HAP-1 (cell line): Measurements from ENCODE around the gene POU3F1.

Experiments
- DNase-seq, 2 experiments: peaks; one replicate each; pipeline ENCODE4 v3.0.0-alpha.2; 2016 to 2020; ENCODE audit warnings: low spot score in 2 of 2
- H3K27me3 ChIP-seq: fragments of 250-450 bp; sonication (Bioruptor Pico); 2 replicates; pipeline ENCODE4 v1.5.1; 2020; ENCODE audit warnings: low read depth, mild to moderate bottlenecking, moderate library complexity
- H3K36me3 ChIP-seq: fragments of 250-450 bp; sonication (Bioruptor Pico); replicated peaks from 2 replicates; pipeline ENCODE4 v1.5.1; 2020; ENCODE audit warnings: mild to moderate bottlenecking
- H3K4me1 ChIP-seq: fragments of 250-450 bp; sonication (Bioruptor Pico); 2 replicates; pipeline ENCODE4 v1.5.1; 2020; ENCODE audit warnings: mild to moderate bottlenecking
- H3K4me3 ChIP-seq: fragments of 250-450 bp; sonication (Bioruptor Pico); 2 replicates; pipeline ENCODE4 v1.5.1; 2020; ENCODE audit warnings: mild to moderate bottlenecking, moderate library complexity
- H3K9me3 ChIP-seq: fragments of 250-450 bp; sonication (Bioruptor Pico); 2 replicates; pipeline ENCODE4 v1.5.1; 2020; ENCODE audit warnings: mild to moderate bottlenecking, moderate library complexity
- in situ Hi-C: fragments of 300-500 bp; cut with MboI; formaldehyde crosslinking; loops from 3 replicates; pipeline ENCODE4 v1.14.3; 2020; ENCODE audit warnings: low sequenced_read_pairs, inconsistent platforms, mixed read lengths

The POU3F1 gene

GRCh38 chr1:38022810-38023209, 23.8 kb downstream of the POU3F1 start:
- no peaks in the 10 kb centered on the region for H3K27me3 ChIP-seq
- in situ Hi-C loops = loop anchor here (10.0 kb wide), 1 partner anchor 462 kb away; no protein-coding TSS in a partner anchor
- DNase-seq = no peak
- peaks cover 76% of the 10 kb centered on the region for H3K36me3 ChIP-seq
- H3K4me1 ChIP-seq = no peaks in the 10 kb centered on the region
- H3K9me3 ChIP-seq = no peaks in the 10 kb centered on the region
- H3K4me3 ChIP-seq = no peak overlapping the region

- in situ Hi-C loops = loop anchor here (10.0 kb wide), 1 partner anchor 463 kb away; no protein-coding TSS in a partner anchor
- H3K9me3 ChIP-seq = no peaks in the 10 kb centered on the region
- H3K4me1 ChIP-seq = no peaks in the 10 kb centered on the region
- H3K27me3 ChIP-seq = no peaks in the 10 kb centered on the region
- no peak for DNase-seq
- no peak overlapping the region for H3K4me3 ChIP-seq
- peaks cover 82% of the 10 kb centered on the region for H3K36me3 ChIP-seq
These were observed 24.6 kb downstream of the POU3F1 start for GRCh38 chr1:38021969-38022368.

DNA sequence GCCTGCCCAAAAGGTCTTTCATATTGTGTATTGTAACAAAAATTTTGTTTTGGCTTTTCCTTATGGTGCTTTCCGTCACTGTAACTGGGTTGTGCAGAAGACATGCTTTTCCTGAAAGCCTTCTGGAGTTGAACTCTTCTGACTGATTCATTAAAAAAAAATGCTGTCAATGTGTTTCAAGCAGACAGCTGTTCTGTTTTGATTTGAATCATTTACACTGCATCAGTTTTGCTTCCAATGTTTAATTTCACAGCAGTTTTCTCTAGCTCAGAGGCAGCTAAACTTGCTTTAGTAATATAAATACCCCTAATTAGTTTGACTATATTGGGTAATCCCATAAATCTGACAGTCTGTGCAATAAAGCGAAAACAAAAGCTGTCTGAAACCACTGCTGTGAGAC, 26.2 kb downstream of the POU3F1 start:
- DNase-seq = no peak
- H3K36me3 ChIP-seq = peaks cover 90% of the 10 kb centered on the region
- H3K27me3 ChIP-seq = no peaks in the 10 kb centered on the region
- in situ Hi-C loops = loop anchor here (10.0 kb wide), 1 partner anchor 464 kb away; no protein-coding TSS in a partner anchor
- no peak overlapping the region for H3K4me3 ChIP-seq
- no peaks in the 10 kb centered on the region for H3K9me3 ChIP-seq
- H3K4me1 ChIP-seq = no peaks in the 10 kb centered on the region; the same call in 1 of the 2 replicates

DNA sequence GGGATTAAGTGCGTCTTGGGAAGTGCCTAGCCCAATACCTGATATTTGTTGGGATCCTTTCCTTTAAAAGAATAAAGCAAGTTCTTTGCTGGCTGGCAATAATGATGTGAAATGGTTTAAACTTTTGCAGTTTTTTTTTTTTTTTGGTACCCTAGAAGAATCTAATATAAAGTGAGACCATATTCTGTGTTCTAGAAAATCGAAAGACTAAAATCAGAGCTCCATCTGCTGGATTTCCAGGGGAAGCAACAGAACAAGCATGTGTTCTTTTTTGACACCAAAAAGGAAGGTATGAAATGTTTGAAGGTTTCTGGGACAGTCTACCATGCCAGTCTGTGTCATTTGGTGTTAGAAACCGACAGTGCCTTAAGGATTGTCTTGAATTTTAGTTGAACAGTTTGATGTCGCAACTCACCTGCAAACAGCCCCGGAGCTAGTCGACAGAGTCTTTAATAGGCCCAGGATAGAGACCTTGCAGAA, 27.7 kb downstream of the POU3F1 start:
- Histone ChIP-seq H3K4me1 (peaks cover 4% of the 10 kb centered on the region), H3K9me3 (no peaks in the 10 kb centered on the region), H3K27me3 (no peaks in the 10 kb centered on the region), H3K4me3 (no peak overlapping the region), H3K36me3 (peaks cover 87% of the 10 kb centered on the region)
- peak in 1 of 2 experiments; percentile 27 for DNase-seq
- in situ Hi-C loops = no loop called here

DNA sequence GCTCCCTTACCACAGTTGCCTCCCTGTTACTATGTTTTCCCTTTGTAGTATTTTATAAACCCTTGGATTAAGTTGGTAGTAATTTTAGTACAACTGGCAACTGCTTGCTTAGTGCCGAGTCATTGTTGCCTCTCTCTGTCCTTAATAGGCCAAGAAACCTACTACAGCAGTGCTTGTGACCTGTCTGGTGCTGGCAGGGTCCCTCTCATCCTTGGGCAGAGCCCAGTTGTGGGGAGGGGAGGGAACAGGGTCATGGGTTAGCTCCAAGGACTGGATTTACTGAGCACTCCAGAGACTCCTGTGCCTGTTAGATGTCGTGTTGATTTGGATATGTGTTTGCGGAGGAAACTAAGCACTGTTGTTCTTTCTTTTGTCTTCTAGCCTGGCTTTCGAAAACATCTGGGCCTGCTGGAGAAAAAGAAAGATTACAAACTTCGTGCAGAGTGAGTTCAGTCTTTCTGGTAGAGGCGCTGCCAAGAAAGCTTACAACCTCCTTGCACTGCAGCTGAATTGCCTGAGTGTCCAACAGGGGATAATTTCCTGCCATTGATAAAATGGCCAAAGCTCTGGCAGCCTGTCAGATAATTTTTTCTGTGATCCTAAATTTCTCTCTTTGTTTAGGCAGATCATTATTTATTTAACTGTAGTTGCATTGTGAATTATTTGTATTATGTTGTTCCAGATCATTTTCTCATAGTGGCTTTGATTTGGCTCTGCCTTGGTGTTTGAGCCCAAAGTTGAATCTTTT, 30.4 kb downstream of the POU3F1 start:
- H3K27me3 ChIP-seq = no peaks in the 10 kb centered on the region
- no peak overlapping the region for H3K4me3 ChIP-seq
- no peak for DNase-seq
- H3K4me1 ChIP-seq = peaks cover 6% of the 10 kb centered on the region
- H3K9me3 ChIP-seq = no peaks in the 10 kb centered on the region
- H3K36me3 ChIP-seq = peaks cover 62% of the 10 kb centered on the region
- in situ Hi-C loops = no loop called here

DNA sequence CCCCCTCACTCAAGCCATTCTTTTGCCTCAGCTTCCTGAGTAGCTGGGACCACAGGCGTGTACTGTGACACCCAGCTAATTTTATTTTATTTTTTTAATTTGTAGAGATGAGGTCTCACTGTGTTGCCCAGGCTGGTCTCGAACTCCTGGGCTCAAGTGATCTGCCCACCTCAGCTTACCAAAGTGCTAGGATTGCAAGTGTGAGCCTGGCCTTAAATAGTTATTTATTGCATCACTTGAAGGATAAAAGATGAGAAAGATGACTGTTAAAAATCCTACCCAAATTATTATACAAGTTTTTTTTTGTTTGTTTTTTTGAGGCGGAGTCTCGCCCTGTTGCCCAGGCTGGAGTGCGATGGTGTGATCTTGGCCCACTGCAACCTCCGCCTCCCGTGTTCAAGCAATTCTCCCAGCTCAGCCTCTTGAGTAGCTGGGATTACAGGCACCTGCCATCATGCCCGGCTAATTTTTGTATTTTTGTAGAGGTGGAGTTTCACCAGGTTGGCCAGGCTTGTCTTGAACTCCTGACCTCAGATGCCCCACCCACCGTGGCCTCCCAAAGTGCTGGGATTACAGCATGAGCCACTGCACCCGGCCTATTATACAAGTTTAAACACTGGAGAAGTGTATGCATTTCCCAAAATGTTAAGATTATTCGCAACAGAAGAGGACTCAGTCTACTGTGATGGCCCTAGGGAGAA, 31.7 kb downstream of the POU3F1 start:
- no peak for DNase-seq
- peaks cover 49% of the 10 kb centered on the region for H3K36me3 ChIP-seq
- peaks cover 6% of the 10 kb centered on the region for H3K4me1 ChIP-seq
- H3K27me3 ChIP-seq = no peaks in the 10 kb centered on the region
- no peaks in the 10 kb centered on the region for H3K9me3 ChIP-seq
- H3K4me3 ChIP-seq = no peak overlapping the region
- in situ Hi-C loops = no loop called here

- Histone ChIP-seq H3K9me3 (no peaks in the 10 kb centered on the region), H3K4me3 (peak overlapping the region; percentile 80), H3K36me3 (peaks cover 42% of the 10 kb centered on the region), H3K27me3 (no peaks in the 10 kb centered on the region), H3K4me1 (peaks cover 6% of the 10 kb centered on the region)
- in situ Hi-C loops = no loop called here
- DNase-seq = peak in 1 of 2 experiments; percentile 13
These were observed 32.4 kb downstream of the POU3F1 start for GRCh38 chr1:38014171-38014570.

GRCh38 chr1:38013227-38013622, 33.4 kb downstream of the POU3F1 start:
- no peak for DNase-seq
- in situ Hi-C loops = no loop called here
- peaks cover 6% of the 10 kb centered on the region for H3K4me1 ChIP-seq

GRCh38 chr1:38012363-38013226, 34.0 kb downstream of the POU3F1 start, which contains the start of gene UTP11:
TSS of gene UTP11 (plus strand) at chr1:38012734. CDS start at chr1:38012803, 69 bp downstream.
- Histone ChIP-seq H3K9me3 (no peaks in the 10 kb centered on the region), H3K27me3 (no peaks in the 10 kb centered on the region), H3K4me3 (peak within 1 kb of the TSS; percentile 80), H3K36me3 (peaks cover 26% of the 10 kb centered on the region), H3K4me1 (peaks cover 6% of the 10 kb centered on the region)
- in situ Hi-C loops = no loop called here
- peak; percentile 95 to 98 for DNase-seq

More at GRCh38 chr1:38013227-38013622, 33.4 kb downstream of the POU3F1 start:
- no peaks in the 10 kb centered on the region for H3K27me3 ChIP-seq
- H3K9me3 ChIP-seq = no peaks in the 10 kb centered on the region
- H3K4me3 ChIP-seq = peak overlapping the region; percentile 80
- H3K36me3 ChIP-seq = peaks cover 32% of the 10 kb centered on the region

DNA sequence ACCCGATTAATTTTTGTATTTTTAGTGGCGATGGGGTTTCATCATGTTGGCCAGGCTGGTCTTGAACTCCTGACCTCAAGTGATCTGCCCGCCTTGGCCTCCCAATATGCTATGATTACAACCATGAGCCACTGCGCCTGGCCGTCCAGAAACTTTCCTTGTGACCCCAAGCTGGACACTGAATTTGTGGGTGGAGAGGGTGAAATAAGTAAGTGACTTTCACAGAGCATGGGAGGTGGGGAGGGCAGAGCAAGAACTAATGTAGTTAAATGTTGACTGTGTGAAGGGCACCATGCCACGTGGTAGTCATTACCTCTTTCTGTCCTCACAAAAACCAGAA, 36.8 kb downstream of the POU3F1 start:
- Histone ChIP-seq H3K4me1 (peaks cover 6% of the 10 kb centered on the region), H3K27me3 (no peaks in the 10 kb centered on the region), H3K4me3 (no peak overlapping the region), H3K9me3 (no peaks in the 10 kb centered on the region), H3K36me3 (peaks cover 4% of the 10 kb centered on the region)
- no peak for DNase-seq
- in situ Hi-C loops = no loop called here

DNA sequence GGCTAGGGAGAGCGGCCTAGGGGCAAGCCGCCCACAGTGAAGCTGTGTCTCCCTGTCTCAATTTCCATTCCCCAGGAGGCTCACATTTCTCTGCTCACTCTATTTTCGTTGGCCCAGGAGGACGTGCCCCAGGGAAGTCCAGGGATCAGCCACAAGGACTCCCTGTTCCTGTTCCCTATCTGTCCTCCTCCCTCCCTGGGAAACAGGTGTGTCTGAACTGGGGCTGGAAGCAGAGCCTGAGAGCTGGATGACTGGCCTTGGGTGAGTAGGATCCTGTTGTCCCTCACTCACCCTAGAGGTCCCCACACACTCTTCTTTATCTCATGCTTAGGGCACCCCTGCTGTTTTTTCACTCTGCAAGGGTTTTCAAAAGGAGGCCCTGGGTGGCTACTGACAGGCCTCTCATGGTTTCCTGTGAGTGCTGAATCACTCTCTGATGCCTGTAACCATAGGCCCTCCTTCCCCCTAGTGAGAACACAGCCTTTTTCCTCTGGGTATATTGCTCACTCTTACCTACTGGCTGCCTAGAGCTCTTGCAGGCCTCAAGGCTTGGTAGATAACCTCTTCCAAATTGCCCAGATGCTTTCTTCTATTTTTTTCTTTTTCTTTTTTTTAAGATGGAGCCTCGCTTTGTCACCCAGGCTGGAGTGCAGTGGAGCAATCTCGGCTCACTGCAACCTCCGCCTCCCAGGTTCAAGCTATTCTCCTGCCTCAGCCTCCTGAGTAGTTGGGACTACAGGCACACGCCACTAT, 37.3 kb downstream of the POU3F1 start:
- Histone ChIP-seq H3K27me3 (no peaks in the 10 kb centered on the region), H3K4me3 (no peak overlapping the region), H3K9me3 (no peaks in the 10 kb centered on the region), H3K36me3 (peaks cover under 1% of the 10 kb centered on the region), H3K4me1 (peaks cover 5% of the 10 kb centered on the region)
- in situ Hi-C loops = no loop called here
- DNase-seq = no peak

DNA sequence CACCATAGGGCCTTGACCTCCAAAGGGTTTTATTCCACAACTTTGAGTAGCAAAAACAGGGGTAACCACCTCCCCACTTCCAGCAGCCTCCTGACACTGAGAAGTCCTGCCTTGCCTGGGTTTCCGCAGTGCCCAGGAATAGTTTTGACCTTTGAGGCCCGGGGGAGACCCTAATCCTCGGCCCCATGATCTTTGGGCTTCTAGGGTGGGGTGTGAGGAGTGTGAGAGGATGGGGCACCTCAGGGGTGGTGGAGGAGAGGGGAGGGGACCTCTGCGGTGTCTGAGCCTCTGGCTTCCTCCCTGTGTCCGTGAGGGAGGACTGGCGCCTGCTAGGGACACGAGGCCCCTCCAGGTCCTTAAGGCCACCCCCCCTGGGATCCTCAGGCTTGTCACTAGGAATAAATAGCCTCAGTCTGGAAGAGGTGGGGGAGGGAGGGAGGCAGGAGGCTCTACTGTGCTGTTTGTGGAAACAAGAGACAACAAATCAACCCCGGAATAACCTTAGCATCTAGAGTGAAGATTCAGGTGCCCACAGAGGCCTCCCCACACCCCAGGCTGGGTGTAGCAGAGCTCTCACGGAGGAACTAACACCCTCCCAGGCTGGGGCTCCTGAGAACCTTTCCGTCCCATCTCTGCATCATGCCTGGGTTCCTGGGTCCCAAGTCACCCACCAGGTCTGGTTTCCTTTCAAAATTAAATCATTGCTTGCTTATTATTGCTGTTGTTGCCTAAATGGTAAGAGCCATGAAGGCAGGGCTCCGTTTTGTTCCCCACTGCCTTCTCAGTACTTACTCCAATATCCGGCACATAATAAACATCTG, 40.4 kb downstream of the POU3F1 start:
- in situ Hi-C loops = no loop called here
- Histone ChIP-seq H3K36me3 (no peaks in the 10 kb centered on the region), H3K4me1 (peaks cover 3% of the 10 kb centered on the region; the same call in 1 of the 2 replicates), H3K4me3 (peak overlapping the region; percentile 11), H3K27me3 (no peaks in the 10 kb centered on the region), H3K9me3 (no peaks in the 10 kb centered on the region)
- no peak for DNase-seq
